GM19025 (cell line): Measurements from ENCODE around the gene WDR7.

Experiments
- ATAC-seq: cut with Tn5 transposase; IDR thresholded peaks from one replicate; pipeline ENCODE4 v1.9.1; 2021; ENCODE audit warnings: mild to moderate bottlenecking, low read depth, moderate library complexity; ENCODE audit not compliant: unreplicated experiment

The WDR7 gene

DNA sequence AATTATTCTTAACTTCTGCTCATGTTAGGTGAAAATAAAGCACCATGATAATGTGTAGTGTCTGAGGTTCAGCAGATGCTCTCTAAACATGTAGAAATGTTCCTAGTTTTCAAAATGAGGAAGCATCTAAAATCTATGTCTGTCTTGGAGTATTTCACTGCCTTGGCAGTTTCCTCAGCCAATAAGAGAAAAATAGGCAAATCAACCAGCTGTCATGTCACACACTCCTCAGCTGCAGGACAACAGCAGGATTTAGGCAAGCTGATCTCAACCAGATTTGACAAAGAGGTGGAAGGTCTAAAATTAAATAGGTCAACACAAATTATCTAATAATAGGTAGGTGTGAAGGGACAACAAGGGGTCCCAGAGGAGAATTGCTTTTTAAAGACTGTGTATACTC, 331.6 kb downstream of the WDR7 start:
- ATAC-seq = no peak

DNA sequence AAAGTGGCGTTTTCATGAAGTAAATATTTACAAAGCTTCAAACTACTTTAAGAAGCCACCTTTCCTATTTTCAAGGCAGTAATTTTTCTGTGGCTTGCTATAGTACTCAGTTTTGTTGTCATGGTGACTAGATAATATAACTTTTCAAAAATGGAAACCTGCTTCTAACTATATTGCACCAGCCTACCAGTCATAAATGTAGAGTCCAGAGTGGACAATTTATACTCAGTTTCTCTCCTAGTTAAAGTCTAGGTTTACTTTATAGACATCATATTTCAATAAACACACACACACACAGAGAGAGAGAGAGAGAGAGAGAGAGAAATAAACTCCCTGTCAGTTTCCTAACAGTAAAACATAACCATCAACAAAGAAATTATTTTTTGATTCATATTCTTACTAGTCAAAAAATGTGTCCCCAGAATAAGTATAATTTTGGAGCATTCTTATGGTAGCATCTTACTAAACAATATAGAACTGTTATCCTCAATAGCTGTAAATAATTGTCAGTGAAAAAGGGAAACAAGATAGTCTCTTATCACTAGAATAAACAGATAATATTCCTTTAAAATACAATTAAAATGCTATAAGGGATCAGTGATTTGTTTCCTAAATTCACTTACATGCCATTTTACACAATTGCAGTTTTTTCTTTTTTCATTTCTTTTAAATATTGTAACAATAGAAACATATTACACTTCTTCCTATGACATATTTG, 332.3 kb downstream of the WDR7 start:
- ATAC-seq = no peak

DNA sequence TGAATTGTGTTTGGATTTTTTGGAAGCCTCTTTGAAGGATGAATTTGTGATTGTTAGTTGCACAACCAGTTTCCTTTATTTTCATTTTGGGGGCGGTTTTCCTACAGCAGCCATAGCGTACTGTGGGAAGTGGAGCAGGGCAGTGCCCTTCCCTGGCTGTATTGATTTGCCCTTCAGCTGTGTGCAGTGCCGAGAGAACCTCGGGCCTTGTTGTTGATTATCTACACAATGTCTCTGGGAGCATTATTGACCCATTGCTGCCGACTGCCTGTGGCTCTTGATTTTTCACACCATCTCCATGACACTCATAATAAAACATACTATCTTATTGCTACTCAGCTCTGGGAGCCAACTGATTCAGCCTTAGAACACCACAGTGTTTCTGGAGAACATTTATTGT, 333.6 kb downstream of the WDR7 start:
- ATAC-seq = no peak

GRCh38 chr18:56986829-56987228, 335.7 kb downstream of the WDR7 start:
- no peak for ATAC-seq

GRCh38 chr18:56987236-56987635, 336.1 kb downstream of the WDR7 start:
- ATAC-seq = no peak

DNA sequence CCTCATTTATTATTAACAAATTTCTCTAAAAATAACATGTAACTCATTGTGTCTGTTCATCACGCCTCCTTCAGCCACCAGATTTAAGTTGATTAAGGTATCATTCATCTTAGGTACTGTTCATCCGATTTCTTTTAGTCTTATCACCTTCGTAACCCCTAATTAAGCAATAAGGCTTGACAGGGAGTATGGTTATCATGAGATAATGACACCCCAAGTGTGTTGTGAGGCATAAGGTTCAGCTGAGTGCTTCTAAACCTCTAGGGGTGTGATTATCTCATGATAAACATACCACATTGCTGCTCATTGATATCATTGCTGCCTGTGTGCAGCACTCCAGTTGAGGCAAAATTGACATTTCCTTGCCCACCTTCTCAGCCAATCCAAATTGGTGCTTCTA, 336.9 kb downstream of the WDR7 start:
- no peak for ATAC-seq

GRCh38 chr18:56990678-56991077, 339.5 kb downstream of the WDR7 start:
- no peak for ATAC-seq

- ATAC-seq = no peak
Observed at GRCh38 chr18:56992777-56993176, 341.6 kb downstream of the WDR7 start.

- ATAC-seq = no peak
Observed at GRCh38 chr18:56995579-56996188, 344.5 kb downstream of the WDR7 start.

DNA sequence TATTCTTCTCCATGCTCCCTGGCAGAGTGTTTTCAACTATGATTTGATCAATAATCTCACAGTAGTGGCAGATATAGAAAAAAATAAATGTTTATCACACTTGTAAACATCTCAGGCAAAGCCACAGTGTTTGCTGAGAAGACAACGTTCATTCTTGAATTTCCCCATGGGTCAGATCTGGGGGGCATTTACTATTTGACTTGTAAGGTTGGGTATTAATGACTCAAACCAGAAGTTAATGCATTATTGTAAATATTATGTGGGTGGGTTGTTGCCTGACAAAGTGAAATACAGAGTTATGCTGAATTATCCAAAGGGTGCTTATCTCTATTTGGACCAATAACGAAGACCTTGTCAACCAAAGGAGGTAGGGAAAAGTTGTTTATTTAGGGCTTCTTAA, 346.0 kb downstream of the WDR7 start:
- no peak for ATAC-seq

GRCh38 chr18:56999823-57000222, 348.7 kb downstream of the WDR7 start:
- ATAC-seq = no peak

DNA sequence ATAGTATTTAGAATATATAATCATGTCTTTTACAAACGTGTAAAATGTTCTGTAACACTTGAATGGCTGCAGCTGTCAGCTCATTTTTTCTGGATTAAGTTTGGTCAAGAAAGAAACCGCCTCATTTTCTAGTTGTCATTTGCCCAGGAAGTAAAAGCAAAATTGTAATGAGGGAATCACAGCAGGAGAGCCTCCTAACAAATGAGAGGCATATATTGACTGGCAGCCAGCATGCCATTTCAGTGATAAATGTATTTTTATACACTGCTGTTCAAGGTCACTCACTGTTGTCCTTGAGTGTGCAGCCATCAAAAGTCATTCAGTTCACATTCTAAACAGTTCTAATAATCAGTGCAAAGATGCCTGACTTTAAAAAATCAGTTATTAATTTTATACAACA, 351.5 kb downstream of the WDR7 start:
- no peak for ATAC-seq

- no peak for ATAC-seq
Observed at GRCh38 chr18:57003342-57003741, 352.2 kb downstream of the WDR7 start.

- ATAC-seq = peak; percentile 99
Observed at GRCh38 chr18:57004366-57005121, 353.4 kb downstream of the WDR7 start.

- ATAC-seq = no peak
Observed at GRCh38 chr18:57008001-57008686, 357.0 kb downstream of the WDR7 start.

GRCh38 chr18:57009844-57010243, 358.7 kb downstream of the WDR7 start:
- ATAC-seq = no peak

DNA sequence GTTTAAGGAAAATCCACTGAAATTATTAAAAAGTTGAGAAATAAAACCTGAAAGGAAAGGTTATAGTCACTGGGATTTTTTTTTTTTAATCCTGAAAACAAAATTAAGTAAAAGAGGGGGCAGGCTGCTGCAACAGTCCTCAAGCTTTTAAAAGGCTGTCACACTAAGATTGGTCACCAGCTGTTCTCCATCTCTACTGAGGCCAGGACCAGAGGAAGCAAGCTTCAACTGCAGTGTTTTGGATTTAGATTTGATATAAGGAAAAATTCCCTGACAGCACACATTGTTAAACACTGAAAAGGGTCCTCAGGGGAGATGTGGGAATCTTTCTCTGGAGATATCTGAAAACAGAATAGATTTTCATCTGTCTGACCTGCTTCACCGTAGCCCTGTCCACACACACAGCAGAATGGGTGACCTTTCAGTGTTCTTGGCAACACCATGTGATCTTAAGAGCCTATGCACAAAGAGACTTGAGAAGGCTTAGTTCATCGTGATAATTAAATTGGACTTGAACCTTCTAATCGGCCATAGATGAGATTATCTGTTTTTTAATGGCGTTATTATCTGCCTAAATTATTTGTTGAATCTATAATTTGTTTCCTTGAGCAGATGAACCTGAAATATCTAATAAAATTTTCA, 363.7 kb downstream of the WDR7 start:
- ATAC-seq = no peak

DNA sequence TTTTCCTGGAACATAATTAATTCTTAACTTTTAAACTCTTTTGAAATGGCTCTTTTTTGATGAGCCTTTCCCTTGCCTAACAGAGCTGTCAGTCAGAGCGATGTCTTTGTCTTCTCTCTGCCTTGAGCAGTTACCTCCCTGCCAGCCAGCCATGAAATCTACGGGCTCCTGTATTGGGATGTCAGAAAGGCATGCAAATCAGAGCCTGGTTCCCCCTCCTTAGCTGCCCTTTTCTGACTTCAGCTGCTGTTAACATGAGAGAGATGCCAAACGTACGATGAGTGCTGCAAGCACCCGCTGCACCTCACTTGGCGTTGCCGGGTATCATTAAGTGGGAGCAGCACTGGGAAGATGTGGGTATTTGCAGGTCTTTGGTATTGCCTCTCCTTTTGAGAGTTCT, 364.3 kb downstream of the WDR7 start:
- ATAC-seq = no peak

GRCh38 chr18:57018845-57019244, 367.7 kb downstream of the WDR7 start:
- ATAC-seq = no peak

DNA sequence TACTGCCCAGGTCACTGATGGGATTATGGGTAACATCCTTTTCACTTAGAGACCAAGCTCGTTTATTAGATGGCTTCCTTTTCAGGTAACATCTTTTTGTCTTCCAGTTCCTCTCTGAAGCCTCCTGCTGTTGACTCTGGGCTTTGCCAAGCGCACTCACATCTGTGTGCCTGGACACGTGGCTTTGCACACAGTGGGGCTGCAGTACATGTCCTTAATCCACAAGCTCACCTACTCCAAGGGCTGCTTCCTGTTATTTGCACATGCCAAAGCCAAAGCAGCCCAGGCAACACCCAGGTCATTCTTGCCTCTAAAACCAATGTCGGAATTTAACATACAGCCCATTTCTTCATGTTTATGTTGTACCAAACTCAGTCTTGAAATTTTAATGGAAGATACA, 371.6 kb downstream of the WDR7 start:
- no peak for ATAC-seq
